Skeletal muscle tissue (tissue), 4 donors: ENCODE data around the gene AKAP14. TPM values are rescaled to one million over a fixed set of nuclear protein-coding genes. Genes with fewer than 3 reads are reported as not detected.
"Not testable (repeated sequence)": the region's sequence is repeated elsewhere in the genome, so short reads cannot be mapped to it uniquely, and the experiment has no call there.

ENCODE experiments used
- H3K27ac ChIP-seq: one replicate; pipeline ENCODE4 v1.7.0; 2013; ENCODE audit warnings: mild to moderate bottlenecking, low read depth, low read length, inconsistent platforms
- H3K27me3 ChIP-seq, 3 donors: one replicate each; pipeline ENCODE4 v1.7.0; 2013; ENCODE audit warnings: low read length in 3 of 3; ENCODE audit not compliant: control insufficient read depth in 3 of 3, insufficient read depth in 3 of 3
- H3K36me3 ChIP-seq, 3 donors: one replicate each; pipeline ENCODE4 v1.7.0; 2013; ENCODE audit warnings: low read length in 3 of 3; ENCODE audit not compliant: control insufficient read depth in 3 of 3, insufficient read depth in 3 of 3
- H3K4me1 ChIP-seq, 3 donors: one replicate each; pipeline ENCODE4 v1.7.0; 2013; ENCODE audit warnings: low read length in 3 of 3, mild to moderate bottlenecking in 3 of 3; ENCODE audit not compliant: control insufficient read depth in 3 of 3, insufficient read depth in 3 of 3
- H3K4me3 ChIP-seq, 3 donors: one replicate each; pipeline ENCODE4 v1.7.0; 2013; ENCODE audit warnings: low read length in 3 of 3
- H3K9ac ChIP-seq, 3 donors: one replicate each; pipeline ENCODE4 v1.7.0; 2013; ENCODE audit warnings: low read length in 3 of 3, mild to moderate bottlenecking in 3 of 3, moderate library complexity in 2 of 3, low read depth in 1 of 3
- H3K9me3 ChIP-seq, 3 donors: one replicate each; pipeline ENCODE4 v1.7.0; 2013; ENCODE audit warnings: low read length in 3 of 3; ENCODE audit not compliant: control insufficient read depth in 3 of 3
- total RNA-seq: library from RNA; depleted of rRNA; stranded (reverse); fragments of >200 nt; gene quantifications from one replicate; pipeline ENCODE4 v1.2.3, GENCODE V29; 2014
- donor health status: Osteomylitis.

The AKAP14 gene
- total RNA-seq, 1 donor from 2014 or later: not detected

DNA sequence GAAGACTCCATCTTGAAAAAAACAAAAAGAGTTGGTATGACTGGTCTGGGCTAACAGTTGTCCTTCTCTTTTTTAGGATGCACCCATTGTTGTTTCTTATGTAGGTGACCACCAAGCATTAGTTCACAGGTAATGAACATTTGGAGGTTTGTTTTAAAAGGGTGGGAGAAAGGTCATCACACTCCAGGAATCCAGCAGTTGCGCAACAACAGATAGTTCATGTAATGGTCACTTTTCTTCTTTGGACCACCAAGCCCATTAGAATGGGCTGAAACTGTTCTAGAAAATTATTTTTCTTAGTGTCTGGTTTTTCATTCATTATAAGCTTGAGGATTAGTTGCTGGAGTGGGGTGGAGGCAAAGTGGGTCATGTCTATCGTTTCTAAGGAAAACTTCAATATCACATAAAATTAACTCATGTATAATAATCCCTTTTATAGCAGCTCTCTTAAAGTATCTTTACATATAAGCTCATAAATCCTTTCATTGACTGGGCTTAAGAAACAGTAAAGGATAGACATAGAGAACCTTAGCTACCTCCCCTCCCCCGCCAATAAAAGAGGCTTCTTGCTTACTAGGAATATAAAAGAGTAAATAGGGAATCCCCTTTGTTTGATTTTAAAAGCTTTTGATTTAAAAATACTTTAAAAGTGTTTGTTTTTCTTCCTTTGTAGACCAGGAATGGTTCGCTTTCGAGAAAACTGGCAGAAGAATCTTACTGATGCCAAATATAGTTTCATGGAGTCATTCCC lies 24.3 kb downstream of the AKAP14 start:
- H3K9me3 ChIP-seq: no peaks in the 10 kb centered on the region
- H3K36me3 ChIP-seq: no peaks in the 10 kb centered on the region

DNA sequence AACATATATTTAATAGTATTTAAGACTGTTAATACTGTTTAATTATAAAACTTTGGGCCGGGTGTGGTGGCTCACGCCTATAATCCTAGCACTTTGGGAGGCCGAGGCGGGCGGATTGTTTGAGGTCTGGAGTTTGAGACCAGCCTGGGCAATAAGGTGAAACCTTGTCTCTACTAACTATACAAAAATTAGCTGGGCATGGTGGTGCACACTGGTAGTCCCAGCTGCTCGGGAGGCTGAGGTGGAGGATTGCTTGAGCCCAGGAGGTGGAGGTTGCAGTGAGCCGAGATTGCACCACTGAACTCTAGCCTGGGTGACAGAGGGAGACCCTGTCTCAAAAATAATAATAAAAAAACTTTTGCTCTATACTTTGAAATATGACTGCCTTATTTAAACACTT lies 26.7 kb downstream of the AKAP14 start:
- H3K27me3 ChIP-seq, H3K9me3 ChIP-seq, H3K36me3 ChIP-seq, H3K4me3 ChIP-seq, H3K4me1 ChIP-seq, H3K27ac ChIP-seq, H3K9ac ChIP-seq: not testable (repeated sequence)

More for the DNA sequence above, 24.3 kb downstream of the AKAP14 start:
- Histone ChIP-seq H3K9ac (no peak overlapping the region), H3K27ac (no peak overlapping the region), H3K4me3 (no peak overlapping the region), H3K27me3 (no peaks in the 10 kb centered on the region), H3K4me1 (no peaks in the 10 kb centered on the region)

DNA sequence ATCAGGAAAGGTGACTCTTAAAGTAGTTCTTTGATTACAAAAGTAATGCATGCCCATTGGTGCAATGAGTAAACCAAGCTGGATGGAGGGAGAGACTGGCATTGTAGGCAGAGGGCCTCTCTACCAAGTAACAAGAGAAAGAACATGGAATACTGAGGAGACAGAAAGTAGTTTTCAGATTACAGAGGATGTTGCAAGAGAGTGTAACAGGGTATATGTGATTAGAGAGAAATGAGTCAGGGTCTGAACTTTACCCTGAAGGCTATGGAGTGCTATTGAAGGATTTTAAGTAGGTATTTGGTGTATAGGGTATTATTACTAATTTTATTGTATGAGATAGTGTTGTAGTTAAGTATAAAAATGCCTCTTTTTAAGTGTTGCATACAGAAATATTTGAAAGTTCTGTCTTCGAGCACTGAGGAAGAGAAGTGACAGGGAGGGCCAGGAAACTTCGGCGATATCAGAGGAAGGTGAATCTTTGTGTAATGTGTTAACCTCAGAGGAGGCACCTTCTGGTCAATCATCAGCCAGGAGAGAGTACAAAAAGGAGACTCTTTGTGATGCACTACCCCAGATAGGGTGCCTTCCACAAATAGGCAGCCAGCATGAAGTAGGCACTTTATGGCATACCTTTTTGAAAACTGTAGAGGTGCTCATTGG lies 39.7 kb downstream of the AKAP14 start:
- Histone ChIP-seq H3K4me3 (no peak overlapping the region), H3K9me3 (no peaks in the 10 kb centered on the region), H3K36me3 (peaks cover 3 to 22% (median 6%) of the 10 kb centered on the region in 3 donors), H3K9ac (no peak overlapping the region), H3K27ac (no peak overlapping the region), H3K4me1 (no peaks in the 10 kb centered on the region), H3K27me3 (no peaks in the 10 kb centered on the region)

DNA sequence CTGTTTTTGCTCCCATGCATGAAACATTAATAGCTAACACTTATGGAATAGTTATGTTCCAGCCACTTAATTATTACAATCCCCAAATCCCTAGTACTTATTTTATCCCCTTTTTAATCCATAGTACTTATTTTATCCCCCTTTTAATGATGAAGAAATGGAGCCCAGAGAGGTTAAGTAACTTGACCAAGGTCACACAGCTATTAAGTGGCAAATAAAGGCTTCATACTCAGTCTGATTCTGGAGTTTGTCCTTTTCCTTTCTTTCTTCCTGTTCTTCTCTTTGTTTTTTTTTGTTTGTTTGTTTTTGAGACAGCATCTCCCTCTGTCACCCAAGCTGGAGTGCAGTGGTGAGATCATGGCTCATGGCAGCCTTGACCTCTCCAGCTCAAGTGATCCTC lies 45.6 kb downstream of the AKAP14 start:
- H3K4me1 ChIP-seq: peaks cover 4 to 15% (median 11%) of the 10 kb centered on the region in 3 donors
- no peaks in the 10 kb centered on the region for H3K9me3 ChIP-seq
- H3K9ac ChIP-seq: no peak overlapping the region
- no peaks in the 10 kb centered on the region for H3K36me3 ChIP-seq
- no peaks in the 10 kb centered on the region for H3K27me3 ChIP-seq
- no peak overlapping the region for H3K27ac ChIP-seq
- no peak overlapping the region for H3K4me3 ChIP-seq

DNA sequence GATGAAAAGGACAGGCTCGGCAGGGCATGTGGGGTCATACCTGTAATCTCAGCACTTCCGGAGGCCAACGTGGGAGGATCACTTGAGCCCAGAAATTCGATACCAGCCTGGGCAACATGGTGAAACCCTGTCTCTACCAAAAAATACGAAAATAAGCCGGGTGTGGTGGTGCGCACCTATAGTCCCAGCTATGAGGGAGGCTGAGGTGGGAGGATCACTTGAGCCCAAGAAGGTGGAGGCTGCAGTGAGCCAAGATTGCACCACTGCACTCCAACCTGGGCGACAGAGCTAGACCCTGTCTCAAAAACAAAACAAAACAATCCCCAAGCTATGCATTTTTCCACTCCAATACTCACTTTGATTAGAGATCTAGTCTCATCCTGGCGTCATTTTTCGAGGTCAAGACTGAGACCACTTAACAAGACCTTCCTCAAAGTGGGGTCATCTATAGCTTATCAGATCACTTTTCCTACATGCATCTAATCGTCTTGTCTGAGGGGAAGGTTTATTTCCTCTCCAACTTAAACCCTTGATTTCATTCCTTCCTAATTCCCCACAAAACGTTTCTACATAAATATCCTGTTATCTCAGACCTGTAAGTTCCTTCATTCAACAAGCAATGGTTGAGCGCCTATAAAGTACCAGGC lies 46.6 kb downstream of the AKAP14 start:
- no peaks in the 10 kb centered on the region for H3K27me3 ChIP-seq
- H3K36me3 ChIP-seq: no peaks in the 10 kb centered on the region
- H3K4me1 ChIP-seq: peaks cover 4 to 15% (median 11%) of the 10 kb centered on the region in 3 donors
- peak overlapping the region; percentile 83 to 89 (median 86) for H3K4me3 ChIP-seq
- no peaks in the 10 kb centered on the region for H3K9me3 ChIP-seq
- peak overlapping the region; percentile 86 for H3K27ac ChIP-seq
- peak overlapping the region; percentile 87 to 91 (median 90) for H3K9ac ChIP-seq

DNA sequence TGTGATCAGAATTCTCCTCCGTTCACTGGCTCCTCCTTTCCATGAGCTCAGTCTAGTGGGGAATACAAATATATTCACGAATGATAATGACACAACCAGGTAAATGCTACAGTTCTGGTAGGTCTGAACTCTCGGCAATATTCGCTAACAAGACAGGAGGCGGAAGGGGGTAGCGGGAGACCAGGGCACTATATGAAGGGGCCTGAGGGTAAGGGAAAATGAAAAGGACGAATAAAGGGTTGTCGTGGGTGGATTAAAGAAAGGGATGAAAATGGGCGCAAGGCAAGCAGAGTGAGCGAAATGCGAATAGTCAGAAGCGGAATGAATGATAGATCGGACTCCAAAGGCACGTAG lies 47.1 kb downstream of the AKAP14 start:
- Histone ChIP-seq H3K9ac (peak overlapping the region; percentile 87 to 91 (median 90)), H3K4me3 (peak overlapping the region; percentile 83 to 89 (median 86)), H3K36me3 (no peaks in the 10 kb centered on the region), H3K9me3 (no peaks in the 10 kb centered on the region), H3K27me3 (no peaks in the 10 kb centered on the region), H3K4me1 (peaks cover 4 to 15% (median 11%) of the 10 kb centered on the region in 3 donors), H3K27ac (peak overlapping the region; percentile 86)

DNA sequence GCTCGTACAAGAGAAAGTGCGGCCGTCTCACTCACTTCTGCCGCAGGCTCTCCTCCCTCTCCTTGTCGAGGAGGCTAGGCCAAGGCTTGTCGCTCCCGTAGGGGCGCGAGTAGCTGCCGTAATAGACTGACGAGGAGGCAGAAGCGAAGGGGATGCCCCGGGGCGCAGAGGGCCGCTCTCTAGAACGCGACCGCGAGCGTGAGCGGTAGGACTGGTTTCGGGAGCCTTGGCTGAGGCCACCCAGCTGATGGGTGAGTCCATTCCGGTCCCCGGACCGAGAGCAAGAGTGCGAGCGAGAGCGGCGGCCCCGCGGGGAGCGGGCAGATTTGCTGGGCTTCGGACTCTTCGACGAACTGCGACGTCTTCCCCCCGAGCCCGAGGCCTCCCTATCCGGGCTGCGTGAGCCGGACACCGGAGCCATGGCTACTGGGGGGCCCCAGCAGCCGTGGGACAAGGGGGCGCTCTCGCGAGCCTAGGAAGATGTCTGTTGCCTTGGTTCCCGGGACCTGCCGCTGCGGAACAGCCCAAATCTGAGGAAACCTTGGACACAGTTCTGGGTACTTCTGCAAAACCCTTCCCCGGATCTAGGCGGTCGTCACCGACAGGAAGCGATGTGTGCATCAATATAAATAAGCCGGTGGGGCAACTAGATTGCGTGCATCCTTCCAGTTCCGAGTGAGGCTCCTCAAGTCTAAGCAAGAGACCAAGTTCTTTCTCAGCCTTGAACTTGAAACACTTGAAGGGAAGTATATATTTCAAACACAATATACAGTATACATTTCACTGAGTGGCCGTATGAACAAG lies 47.7 kb downstream of the AKAP14 start, which contains the start of gene NKAP:
NKAP (minus strand) TSS at position 567 of the 804 bp plus-strand sequence; CDS start at position 421, 146 bp downstream.
- Histone ChIP-seq H3K36me3 (no peaks in the 10 kb centered on the region), H3K27me3 (no peaks in the 10 kb centered on the region), H3K4me3 (peak within 1 kb of the TSS; percentile 83 to 89 (median 86)), H3K9ac (peak within 1 kb of the TSS; percentile 87 to 91 (median 90)), H3K4me1 (peaks cover 4 to 15% (median 11%) of the 10 kb centered on the region in 3 donors), H3K27ac (peak within 1 kb of the TSS; percentile 86), H3K9me3 (no peaks in the 10 kb centered on the region)

DNA sequence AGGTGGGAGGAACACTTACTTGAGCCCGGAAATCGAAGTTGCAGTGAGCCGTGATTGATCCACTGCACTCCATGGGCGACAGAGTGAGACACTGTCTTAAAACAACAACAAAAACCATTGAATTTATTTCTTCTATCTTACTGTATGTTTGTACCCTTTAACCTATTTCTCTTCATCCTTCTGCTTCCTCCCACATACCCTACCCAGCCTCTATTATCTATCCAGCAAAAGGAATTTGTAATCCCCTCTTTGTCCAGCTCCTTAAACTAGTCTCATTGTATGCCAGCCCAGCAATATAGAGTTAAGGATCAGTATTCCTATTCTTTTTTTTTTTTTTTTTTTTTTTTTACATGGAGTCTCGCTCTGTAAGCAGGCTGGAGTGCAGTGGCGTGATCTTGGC lies 49.8 kb downstream of the AKAP14 start:
- no peak overlapping the region for H3K27ac ChIP-seq
- no peak overlapping the region for H3K9ac ChIP-seq
- H3K36me3 ChIP-seq: no peaks in the 10 kb centered on the region
- no peak overlapping the region for H3K4me3 ChIP-seq
- H3K27me3 ChIP-seq: no peaks in the 10 kb centered on the region
- H3K9me3 ChIP-seq: no peaks in the 10 kb centered on the region
- peaks cover 4 to 15% (median 11%) of the 10 kb centered on the region in 3 donors for H3K4me1 ChIP-seq

DNA sequence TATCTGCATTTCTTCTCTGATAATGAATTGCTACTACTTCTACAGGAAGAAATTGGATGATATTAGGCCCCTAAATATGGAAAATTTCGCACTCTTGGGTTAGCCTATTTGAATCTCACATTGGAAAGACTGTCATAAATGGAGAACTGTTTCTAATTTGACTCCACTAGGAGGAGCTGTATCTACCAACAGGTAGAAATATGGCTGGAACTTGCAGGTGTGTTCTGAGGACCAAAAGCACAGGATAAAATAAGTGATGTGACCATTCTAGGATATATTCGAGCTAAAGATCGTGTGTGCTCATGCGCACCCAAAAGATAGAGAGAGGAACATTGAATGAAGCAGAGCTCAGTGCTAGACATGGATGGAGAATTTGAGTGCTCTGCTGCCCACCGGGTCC lies 52.7 kb downstream of the AKAP14 start:
- Histone ChIP-seq H3K9ac (no peak overlapping the region), H3K4me1 (peaks cover 0 to 3% (median 0%) of the 10 kb centered on the region in 3 donors), H3K27ac (no peak overlapping the region), H3K9me3 (no peaks in the 10 kb centered on the region), H3K4me3 (no peak overlapping the region), H3K27me3 (no peaks in the 10 kb centered on the region), H3K36me3 (no peaks in the 10 kb centered on the region)
